HFF-Myc (cell line): ENCODE measurements around the gene KHSRP.
A peak's percentile ranks its signal among the peaks of the same experiment; 100 is the strongest.
"Not testable (repeated sequence)": the region's sequence is repeated elsewhere in the genome, so short reads cannot be mapped to it uniquely, and the experiment has no call there.

ENCODE experiments used
- DNase-seq: peaks from one replicate; pipeline ENCODE4 v3.0.0-alpha.2; 2011; ENCODE audit warnings: low read depth; ENCODE audit errors: extremely low read depth
- H3K4me3 ChIP-seq: replicated peaks from 2 replicates; pipeline ENCODE4 v1.5.1; 2011; ENCODE audit warnings: low read depth, mild to moderate bottlenecking, control low read depth, low read length
- CTCF ChIP-seq: IDR thresholded peaks from 2 replicates; pipeline ENCODE4 v1.5.1; 2012; ENCODE audit warnings: mild to moderate bottlenecking, low read depth, low read length, control low read depth; ENCODE audit errors: missing control alignments

KHSRP gene

GRCh38 chr19:6402058-6402457 is 22.6 kb downstream of the KHSRP start:
- DNase-seq, result no peak
- no peak for TF ChIP-seq CTCF
- H3K4me3 ChIP-seq, result no peak overlapping the region

GRCh38 chr19:6400062-6400944 is 24.3 kb downstream of the KHSRP start:
- DNase-seq, H3K4me3 ChIP-seq: not testable (repeated sequence)

GRCh38 chr19:6396305-6396704 is 28.3 kb downstream of the KHSRP start:
- no peak for TF ChIP-seq CTCF

GRCh38 chr19:6394831-6395230 is 29.8 kb downstream of the KHSRP start:
- no peak overlapping the region for H3K4me3 ChIP-seq
- no peak for TF ChIP-seq CTCF
- no peak for DNase-seq

More at GRCh38 chr19:6396305-6396704, 28.3 kb downstream of the KHSRP start:
- H3K4me3 ChIP-seq, result no peak overlapping the region
- no peak for DNase-seq

- no peak for TF ChIP-seq CTCF
- no peak for DNase-seq
- peak overlapping the region; percentile 97 for H3K4me3 ChIP-seq
Measured at GRCh38 chr19:6393983-6394412, 30.6 kb downstream of the KHSRP start.

- peak; percentile 87 for DNase-seq
- no peak for TF ChIP-seq CTCF
- peak within 1 kb of the TSS; percentile 97 for H3K4me3 ChIP-seq
Measured at GRCh38 chr19:6393074-6393982, 31.3 kb downstream of the KHSRP start, which contains the start of gene GTF2F1. Gene GTF2F1, minus strand, starts transcription at chr19:6393164. Its CDS starts 169 bp downstream, at chr19:6392995.
